ENCODE results near the gene SH3BP4.
"Not testable (repeated sequence)": the region's sequence is repeated elsewhere in the genome, so short reads cannot be mapped to it uniquely, and the experiment has no call there.

SH3BP4 gene

GRCh38 chr2:235011929-235012631 is 60.3 kb downstream of the SH3BP4 start:
- DNase-seq (ENCODE audit: low read depth in 2 of 2, low spot score in 1 of 2), result no peak

GRCh38 chr2:235017441-235017840 is 65.6 kb downstream of the SH3BP4 start:
- DNase-seq (ENCODE audit: low read depth in 2 of 2, low spot score in 1 of 2), result no peak

- DNase-seq (ENCODE audit: low read depth in 2 of 2, low spot score in 1 of 2), result no peak
Measured at GRCh38 chr2:235018838-235019237, 67.0 kb downstream of the SH3BP4 start.

GRCh38 chr2:235020141-235020540 is 68.3 kb downstream of the SH3BP4 start:
- not testable (repeated sequence) for DNase-seq (ENCODE audit: low read depth in 2 of 2, low spot score in 1 of 2)

GRCh38 chr2:235021752-235022151 is 69.9 kb downstream of the SH3BP4 start:
- DNase-seq (ENCODE audit: low read depth in 2 of 2, low spot score in 1 of 2), result no peak

GRCh38 chr2:235024191-235024860 is 72.5 kb downstream of the SH3BP4 start:
- DNase-seq (ENCODE audit: low read depth in 2 of 2, low spot score in 1 of 2), result no peak

- DNase-seq (ENCODE audit: low read depth in 2 of 2, low spot score in 1 of 2), result no peak
Measured at GRCh38 chr2:235024931-235025773, 73.3 kb downstream of the SH3BP4 start.

GRCh38 chr2:235025800-235026536 is 74.2 kb downstream of the SH3BP4 start:
- no peak for DNase-seq (ENCODE audit: low read depth in 2 of 2, low spot score in 1 of 2)

- no peak for DNase-seq (ENCODE audit: low read depth in 2 of 2, low spot score in 1 of 2)
Measured at GRCh38 chr2:235026649-235027557, 75.1 kb downstream of the SH3BP4 start.

GRCh38 chr2:235027558-235028214 is 75.9 kb downstream of the SH3BP4 start:
- no peak for DNase-seq (ENCODE audit: low read depth in 2 of 2, low spot score in 1 of 2)

- DNase-seq (ENCODE audit: low read depth in 2 of 2, low spot score in 1 of 2), result no peak
Measured at GRCh38 chr2:235028646-235029045, 76.8 kb downstream of the SH3BP4 start.

GRCh38 chr2:235029054-235029453 is 77.2 kb downstream of the SH3BP4 start:
- no peak for DNase-seq (ENCODE audit: low read depth in 2 of 2, low spot score in 1 of 2)

- DNase-seq (ENCODE audit: low read depth in 2 of 2, low spot score in 1 of 2), result no peak
Measured at GRCh38 chr2:235030126-235030525, 78.3 kb downstream of the SH3BP4 start.

GRCh38 chr2:235030936-235031335 is 79.1 kb downstream of the SH3BP4 start:
- DNase-seq (ENCODE audit: low read depth in 2 of 2, low spot score in 1 of 2), result no peak

- no peak for DNase-seq (ENCODE audit: low read depth in 2 of 2, low spot score in 1 of 2)
Measured at GRCh38 chr2:235031686-235032373, 80.0 kb downstream of the SH3BP4 start.

GRCh38 chr2:235032466-235032865 is 80.6 kb downstream of the SH3BP4 start:
- DNase-seq (ENCODE audit: low read depth in 2 of 2, low spot score in 1 of 2), result no peak

- no peak for DNase-seq (ENCODE audit: low read depth in 2 of 2, low spot score in 1 of 2)
Measured at GRCh38 chr2:235032949-235033348, 81.1 kb downstream of the SH3BP4 start.

GRCh38 chr2:235034265-235035118 is 82.7 kb downstream of the SH3BP4 start:
- DNase-seq (ENCODE audit: low read depth in 2 of 2, low spot score in 1 of 2), result no peak
